ENCODE data around the gene RGS19.
"Not testable (repeated sequence)": the region's sequence is repeated elsewhere in the genome, so short reads cannot be mapped to it uniquely, and the experiment has no call there.

Gene RGS19

GRCh38 chr20:64079273-64080012 lies at the start of gene RGS19:
Gene RGS19, minus strand, starts transcription at chr20:64079518. Its CDS starts 2,632 bp downstream, at chr20:64076886.
- DNase-seq = peak; percentile 79 to 87

GRCh38 chr20:64123517-64123916 lies 44.2 kb upstream of the RGS19 start:
- not testable (repeated sequence) for DNase-seq

GRCh38 chr20:64122927-64123326 lies 43.6 kb upstream of the RGS19 start:
- DNase-seq = not testable (repeated sequence)

- no peak for DNase-seq
Measured at GRCh38 chr20:64121586-64121985, 42.3 kb upstream of the RGS19 start.

GRCh38 chr20:64119681-64120341 lies 40.5 kb upstream of the RGS19 start:
- no peak for DNase-seq

- DNase-seq = no peak
Measured at GRCh38 chr20:64119301-64119680, 40.0 kb upstream of the RGS19 start.

GRCh38 chr20:64117432-64117777 lies 38.1 kb upstream of the RGS19 start:
- DNase-seq = not testable (repeated sequence)

GRCh38 chr20:64116541-64117431 lies 37.5 kb upstream of the RGS19 start:
- DNase-seq = no peak

- DNase-seq = no peak
Measured at GRCh38 chr20:64116016-64116415, 36.7 kb upstream of the RGS19 start.

- no peak for DNase-seq
Measured at GRCh38 chr20:64115171-64115911, 36.0 kb upstream of the RGS19 start.

GRCh38 chr20:64114356-64114971 lies 35.1 kb upstream of the RGS19 start:
- DNase-seq = no peak

- DNase-seq = no peak
Measured at GRCh38 chr20:64113796-64114355, 34.6 kb upstream of the RGS19 start.

- no peak for DNase-seq
Measured at GRCh38 chr20:64113444-64113775, 34.1 kb upstream of the RGS19 start.

GRCh38 chr20:64112691-64113443 lies 33.5 kb upstream of the RGS19 start:
- DNase-seq = peak in 1 of 2 donors; percentile 3

- DNase-seq = peak in 1 of 2 donors; percentile 9
Measured at GRCh38 chr20:64111841-64112641, 32.7 kb upstream of the RGS19 start.

GRCh38 chr20:64110411-64111068 lies 31.2 kb upstream of the RGS19 start:
- DNase-seq = peak in 1 of 2 donors; percentile 10

- DNase-seq = no peak
Measured at GRCh38 chr20:64109831-64110391, 30.6 kb upstream of the RGS19 start.

- peak in 1 of 2 donors; percentile 9 for DNase-seq
Measured at GRCh38 chr20:64108731-64109681, 29.7 kb upstream of the RGS19 start.
